22Rv1 (cell line): Measurements from ENCODE around the gene SCN5A.

Experiments used
- ZFX ChIP-seq: fragments of 450-650 bp; IDR thresholded peaks from 2 replicates; pipeline ENCODE4 v1.6.1; 2017; ENCODE audit warnings: antibody characterized with exemption, borderline replicate concordance
- TF ChIP-seq, protein P1 (sequence below): fragments of 450-650 bp; IDR thresholded peaks from 2 replicates; pipeline ENCODE4 v1.5.1; 2017; ENCODE audit warnings: mild to moderate bottlenecking

DNA sequence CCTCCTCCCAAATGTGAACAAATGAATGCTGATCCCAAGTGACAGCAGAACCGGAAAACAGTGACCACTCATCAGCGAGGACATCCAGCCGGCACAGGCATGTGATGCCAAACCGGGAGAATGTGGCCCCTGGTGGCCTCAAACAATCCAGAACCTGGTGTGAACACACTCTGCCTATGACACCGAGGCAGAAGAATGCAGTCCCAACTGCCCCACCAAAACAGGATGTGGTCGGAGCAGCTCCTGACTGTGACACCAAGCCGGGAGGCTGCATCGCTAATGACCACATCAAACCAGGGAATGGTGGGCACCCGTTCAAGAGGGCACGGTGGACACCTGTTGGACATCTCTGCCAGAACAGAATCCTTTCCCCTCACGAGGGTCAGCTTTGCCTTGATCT lies 15.4 kb downstream of the SCN5A start:
- TF ChIP-seq, protein P1, sequence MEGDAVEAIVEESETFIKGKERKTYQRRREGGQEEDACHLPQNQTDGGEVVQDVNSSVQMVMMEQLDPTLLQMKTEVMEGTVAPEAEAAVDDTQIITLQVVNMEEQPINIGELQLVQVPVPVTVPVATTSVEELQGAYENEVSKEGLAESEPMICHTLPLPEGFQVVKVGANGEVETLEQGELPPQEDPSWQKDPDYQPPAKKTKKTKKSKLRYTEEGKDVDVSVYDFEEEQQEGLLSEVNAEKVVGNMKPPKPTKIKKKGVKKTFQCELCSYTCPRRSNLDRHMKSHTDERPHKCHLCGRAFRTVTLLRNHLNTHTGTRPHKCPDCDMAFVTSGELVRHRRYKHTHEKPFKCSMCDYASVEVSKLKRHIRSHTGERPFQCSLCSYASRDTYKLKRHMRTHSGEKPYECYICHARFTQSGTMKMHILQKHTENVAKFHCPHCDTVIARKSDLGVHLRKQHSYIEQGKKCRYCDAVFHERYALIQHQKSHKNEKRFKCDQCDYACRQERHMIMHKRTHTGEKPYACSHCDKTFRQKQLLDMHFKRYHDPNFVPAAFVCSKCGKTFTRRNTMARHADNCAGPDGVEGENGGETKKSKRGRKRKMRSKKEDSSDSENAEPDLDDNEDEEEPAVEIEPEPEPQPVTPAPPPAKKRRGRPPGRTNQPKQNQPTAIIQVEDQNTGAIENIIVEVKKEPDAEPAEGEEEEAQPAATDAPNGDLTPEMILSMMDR: no peak
- TF ChIP-seq ZFX: no peak
